T-helper 2 cell treated with Interferon-gamma antibody and Interleukin-4, amounts not matched to agents 100 ng/mL and 5 ng/mL, for 36 hours (primary cell): Measurements from ENCODE around the gene IFNA1. TPM values are rescaled to one million over a fixed set of nuclear protein-coding genes. Genes with fewer than 3 reads are reported as not detected.
"Not testable (repeated sequence)": the region's sequence is repeated elsewhere in the genome, so short reads cannot be mapped to it uniquely, and the experiment has no call there.

Experiments used
- intact Hi-C: fragments of 100-400 bp; cut with micrococcal nuclease; formaldehyde crosslinking; loops from one replicate; pipeline ENCODE4 v1.15.1; 2023
- total RNA-seq: library from RNA; stranded (reverse); gene quantifications from 2 replicates; pipeline ENCODE4 v1.2.3, GENCODE V29; 2022

Gene IFNA1
- total RNA-seq, 1 donor from 2014 or later: not detected

DNA sequence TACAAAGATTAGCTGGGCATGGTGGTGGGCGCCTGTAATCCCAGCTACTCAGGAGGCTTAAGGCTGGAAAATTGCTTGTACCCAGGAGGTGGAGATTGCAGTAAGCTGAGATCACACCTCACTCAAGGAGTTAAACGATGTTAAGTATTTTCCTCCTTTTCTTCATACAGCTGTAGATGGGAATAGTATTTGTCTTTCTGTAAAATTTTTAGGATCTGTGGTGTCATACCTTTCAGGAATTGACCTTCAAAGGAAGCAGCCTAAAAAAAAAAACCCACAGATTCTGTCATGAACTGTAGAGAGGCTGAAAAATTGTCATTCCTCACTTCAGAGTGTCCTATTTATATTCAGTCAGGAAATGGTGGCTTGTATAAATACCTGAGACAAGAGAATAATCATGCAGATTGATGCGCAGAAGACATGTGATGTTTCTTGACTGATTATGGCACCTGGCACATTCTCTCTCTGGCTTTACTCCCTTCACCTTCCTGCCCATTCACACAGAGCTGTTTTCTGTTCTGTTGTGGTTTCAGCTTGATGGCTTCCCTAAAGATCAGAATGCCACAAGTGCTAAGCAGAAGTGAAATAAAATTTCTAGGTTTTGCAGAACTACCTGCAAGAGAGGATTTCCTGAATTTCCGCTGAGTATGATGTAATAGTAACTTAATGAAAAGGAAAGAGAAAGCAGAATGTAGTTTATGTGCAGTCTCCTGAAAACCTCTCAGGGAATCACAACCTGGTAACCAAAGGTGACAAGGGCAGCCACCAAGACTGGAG is 3.8 kb downstream of the IFNA1 start:
- intact Hi-C loops: no loop called here

DNA sequence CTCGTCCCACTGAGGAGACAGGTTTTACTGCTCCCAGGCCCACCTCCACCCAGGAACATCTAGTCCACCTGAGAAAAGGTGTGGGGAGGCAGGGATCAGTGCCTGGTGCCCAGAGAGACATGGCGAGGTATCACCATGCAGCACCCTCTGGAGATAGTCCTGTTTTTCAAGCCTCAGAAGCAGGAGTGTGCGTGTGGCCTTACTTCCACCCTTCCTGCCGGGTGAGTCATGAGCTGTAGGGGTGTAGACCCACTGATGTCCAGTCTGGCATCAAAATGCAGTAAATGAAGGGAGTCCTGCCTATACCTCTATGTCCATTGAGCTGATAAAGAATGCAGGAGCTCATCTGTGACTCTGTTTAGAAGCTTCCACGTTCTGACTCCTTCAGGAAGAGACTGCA is 9.1 kb downstream of the IFNA1 start:
- intact Hi-C loops: not testable (repeated sequence)

DNA sequence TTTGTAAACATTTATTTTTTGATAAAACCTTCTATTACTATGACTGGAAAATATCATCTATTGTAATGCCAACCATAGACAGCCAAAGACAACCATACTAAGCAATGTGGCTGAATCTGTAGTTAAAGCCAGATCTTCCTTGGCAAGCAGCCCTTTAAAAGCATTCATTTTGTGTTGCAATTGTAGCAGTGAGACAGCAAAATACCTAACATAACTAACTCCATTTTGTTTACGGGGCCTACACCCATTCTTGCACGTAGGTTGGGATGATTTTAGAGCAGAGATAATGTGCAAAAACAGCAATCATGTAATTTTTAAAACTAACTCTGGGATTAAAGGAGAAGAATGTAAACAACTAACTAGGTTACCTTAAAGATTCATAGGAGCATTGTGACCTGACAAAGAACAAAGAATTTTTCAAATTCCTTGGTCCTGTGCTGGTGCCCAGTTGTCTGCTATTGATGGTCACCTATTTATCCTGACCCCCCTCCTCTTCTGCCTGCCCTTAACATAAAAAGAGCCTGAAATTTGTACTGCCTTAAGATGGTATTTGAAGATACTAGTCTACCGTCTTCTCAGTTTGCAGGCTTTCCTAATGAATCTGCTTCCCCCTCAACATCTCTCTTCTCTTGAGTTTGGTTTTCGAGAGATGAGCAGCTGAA is 10.6 kb downstream of the IFNA1 start:
- intact Hi-C loops: loop anchor here (10.0 kb wide), 1 partner anchor 236 kb away; the partner anchor contains the start of gene IFNA16

DNA sequence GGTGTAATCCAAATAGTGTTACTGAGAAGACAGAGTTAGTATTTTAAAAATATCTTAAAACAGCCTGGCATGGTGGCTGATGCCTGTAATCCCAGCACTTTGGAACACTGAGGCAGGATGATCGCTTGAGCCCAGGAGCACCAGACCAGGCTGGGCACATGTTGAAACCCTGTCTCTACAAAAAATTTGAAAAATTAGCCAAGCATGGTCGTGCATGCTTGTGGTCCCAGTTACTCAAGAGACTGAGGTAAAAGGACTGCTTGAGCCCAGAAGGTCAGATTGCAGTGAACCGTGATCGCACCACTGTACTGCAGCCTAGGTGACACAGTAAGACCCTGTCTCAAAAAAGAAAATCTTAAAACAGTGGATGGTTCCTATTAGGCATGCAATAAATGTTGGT is 12.4 kb downstream of the IFNA1 start:
- intact Hi-C loops: loop anchor here (10.0 kb wide), 1 partner anchor 238 kb away; the partner anchor contains the start of gene IFNA16

DNA sequence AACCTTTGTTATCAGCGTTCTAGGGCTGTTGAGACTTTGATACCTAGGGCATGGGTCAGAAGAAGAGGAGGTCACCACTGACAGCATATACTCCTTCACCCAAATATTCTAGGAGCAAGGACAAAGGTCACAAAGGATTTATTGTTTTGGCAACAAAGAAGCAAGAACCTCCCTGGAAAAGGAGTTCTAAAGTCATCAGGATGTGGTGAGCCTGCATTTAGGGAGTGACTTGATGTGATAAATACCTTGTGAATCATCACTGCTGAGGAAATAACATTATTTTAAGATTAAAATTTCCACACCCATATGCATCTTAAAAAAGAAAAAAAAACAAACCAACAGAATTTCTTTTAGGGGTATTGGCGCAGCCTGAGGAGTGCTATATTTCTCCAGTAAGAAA is 13.9 kb downstream of the IFNA1 start:
- intact Hi-C loops: loop anchor here (10.0 kb wide), 1 partner anchor 239 kb away; the partner anchor contains the start of gene IFNA16

DNA sequence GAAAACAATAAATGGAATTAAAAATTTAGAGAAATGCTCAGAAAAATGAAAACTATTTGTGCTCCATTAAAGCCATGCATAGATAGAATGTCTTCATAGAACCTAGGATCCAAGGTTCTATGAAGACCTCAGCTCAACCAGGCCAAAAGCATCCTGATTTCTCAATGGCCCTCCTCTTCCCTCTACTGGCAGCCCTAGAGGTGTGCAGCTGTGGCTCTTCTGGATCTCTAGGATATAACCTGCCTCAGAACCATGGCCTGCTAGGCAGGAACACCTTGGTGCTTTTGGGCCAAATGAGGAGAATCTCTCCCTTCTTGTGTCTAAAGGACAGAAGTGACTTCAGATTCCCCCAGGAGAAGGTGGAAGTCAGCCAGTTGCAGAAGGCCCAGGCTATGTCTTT is 15.1 kb downstream of the IFNA1 start:
- intact Hi-C loops: loop anchor here (1.0 to 10.0 kb wide), 2 partner anchors 129 to 241 kb away; partner anchors contain the start of gene IFNA16

DNA sequence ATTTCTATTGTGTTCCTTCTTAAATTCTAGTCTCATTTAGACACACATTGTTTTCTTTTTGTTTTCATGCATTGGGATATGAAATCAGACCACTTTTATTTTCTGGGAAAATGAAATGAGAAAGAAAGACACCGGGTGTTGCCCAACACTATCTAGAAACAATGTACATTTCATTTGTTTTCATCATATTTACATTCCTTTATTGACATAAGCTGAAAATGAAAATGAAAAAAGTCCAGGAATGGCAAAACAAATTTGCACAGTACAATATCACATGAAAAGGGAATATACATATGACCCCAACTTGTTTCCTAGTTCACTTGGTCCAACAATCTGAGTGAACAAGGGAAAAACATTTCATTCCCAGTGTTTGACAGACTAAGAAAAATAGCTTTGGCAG is 21.1 kb downstream of the IFNA1 start:
- intact Hi-C loops: no loop called here

DNA sequence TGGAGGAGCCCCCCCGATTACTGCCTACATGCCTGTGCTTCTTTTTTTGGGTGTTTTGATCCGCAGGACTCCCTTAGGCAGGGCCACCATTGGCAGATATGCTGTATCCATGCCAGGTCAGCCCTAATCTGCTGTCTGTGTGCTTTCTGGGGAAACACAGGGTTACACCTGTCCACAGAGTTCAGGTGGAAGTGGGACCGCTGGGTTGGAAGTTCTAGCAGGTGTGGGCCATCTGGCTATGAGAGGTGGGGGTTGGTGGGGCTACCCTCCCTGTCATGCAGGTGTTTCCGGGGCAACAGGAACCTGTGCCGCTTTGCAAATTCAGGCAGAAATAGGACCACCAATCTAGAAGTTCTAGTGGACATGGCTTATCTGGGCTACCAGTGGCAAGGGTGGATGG is 24.9 kb downstream of the IFNA1 start:
- intact Hi-C loops: no loop called here

DNA sequence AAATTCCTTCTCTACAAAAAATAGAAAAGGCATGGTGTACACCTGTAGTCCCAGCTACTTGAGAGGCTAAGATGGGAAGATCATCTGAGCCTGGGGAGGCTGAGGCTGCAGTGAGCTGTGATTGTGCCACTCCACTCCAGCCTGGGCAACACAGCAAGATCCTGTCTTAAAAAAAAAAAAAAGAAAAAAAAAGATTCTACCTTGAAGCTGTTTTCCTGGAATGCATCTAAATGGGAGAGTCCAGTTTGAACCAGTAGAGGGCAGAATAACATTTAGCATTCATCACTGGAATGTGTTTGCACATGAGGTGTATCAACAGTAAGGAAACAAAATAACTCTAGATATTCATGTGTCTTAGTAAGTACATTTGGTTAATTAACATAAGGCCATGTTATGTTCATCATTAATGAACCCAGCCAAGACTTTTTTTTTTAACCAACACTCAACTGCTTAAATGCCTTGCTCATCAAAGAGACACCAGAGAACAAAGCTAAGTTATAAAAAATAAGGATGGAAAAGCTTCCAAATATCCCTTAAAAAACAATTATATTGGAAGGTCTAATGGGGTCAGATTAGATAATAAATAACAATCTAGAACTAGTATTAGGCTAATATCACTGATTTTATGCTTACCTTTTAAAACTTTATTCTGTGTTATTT is 25.8 kb downstream of the IFNA1 start:
- intact Hi-C loops: loop anchor here (1.0 kb wide), 2 partner anchors 243 to 323 kb away; no protein-coding TSS in a partner anchor

DNA sequence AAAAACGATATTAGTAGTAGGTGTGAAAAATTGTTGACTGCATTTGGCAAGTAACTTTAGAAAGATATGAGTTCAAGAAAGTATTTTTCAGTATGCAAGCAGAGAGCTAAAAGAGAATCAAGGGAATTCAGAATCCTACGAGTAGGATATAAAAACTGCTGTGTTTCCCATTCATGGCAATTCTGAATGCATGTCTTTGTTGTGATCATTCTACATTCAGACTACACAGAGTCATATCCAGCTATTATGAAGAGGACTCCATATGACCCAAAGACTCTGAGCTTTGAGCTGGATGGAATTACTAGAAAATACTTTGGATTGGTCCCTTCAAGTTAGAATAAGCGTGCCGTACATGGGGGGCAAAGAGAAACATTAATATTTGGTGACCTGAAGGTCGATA is 29.9 kb downstream of the IFNA1 start:
- intact Hi-C loops: no loop called here

DNA sequence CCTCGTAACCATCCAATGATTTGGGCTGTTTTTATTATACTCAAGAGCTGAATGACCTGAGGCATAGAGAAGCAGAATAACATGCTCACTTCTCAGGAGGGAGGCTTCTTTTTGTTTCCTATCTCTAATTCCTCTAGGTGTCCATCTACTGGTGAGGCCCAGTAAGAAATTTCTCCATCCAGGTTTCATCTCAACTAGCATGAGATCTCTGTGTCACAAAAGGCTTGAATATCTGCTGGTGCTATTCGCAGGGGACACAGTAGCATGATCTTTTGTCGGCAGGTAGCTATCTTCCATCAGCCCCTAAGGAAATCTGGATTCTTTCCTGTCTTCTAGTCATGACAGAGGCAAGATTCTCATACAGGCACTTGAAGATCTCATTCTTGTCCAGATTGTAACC is 33.0 kb downstream of the IFNA1 start:
- intact Hi-C loops: no loop called here

DNA sequence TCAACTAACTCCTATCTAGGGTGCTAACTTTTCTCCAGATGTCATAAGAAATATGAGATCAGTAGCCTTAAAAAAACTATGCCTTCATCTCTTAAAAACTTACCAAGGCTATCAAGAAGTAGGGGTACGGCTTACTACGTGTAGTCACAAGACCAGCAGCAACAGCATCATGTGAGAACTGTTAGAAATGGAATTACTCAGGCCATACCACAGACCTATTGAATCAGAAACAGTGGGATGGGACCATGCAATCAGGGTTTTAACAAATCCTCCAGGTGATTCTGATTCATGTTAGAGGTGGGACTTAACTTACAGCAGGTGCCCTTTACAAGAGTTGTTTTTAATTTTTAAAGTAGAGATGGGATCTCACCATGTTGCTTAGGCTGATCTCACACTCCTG is 37.2 kb downstream of the IFNA1 start:
- intact Hi-C loops: no loop called here

DNA sequence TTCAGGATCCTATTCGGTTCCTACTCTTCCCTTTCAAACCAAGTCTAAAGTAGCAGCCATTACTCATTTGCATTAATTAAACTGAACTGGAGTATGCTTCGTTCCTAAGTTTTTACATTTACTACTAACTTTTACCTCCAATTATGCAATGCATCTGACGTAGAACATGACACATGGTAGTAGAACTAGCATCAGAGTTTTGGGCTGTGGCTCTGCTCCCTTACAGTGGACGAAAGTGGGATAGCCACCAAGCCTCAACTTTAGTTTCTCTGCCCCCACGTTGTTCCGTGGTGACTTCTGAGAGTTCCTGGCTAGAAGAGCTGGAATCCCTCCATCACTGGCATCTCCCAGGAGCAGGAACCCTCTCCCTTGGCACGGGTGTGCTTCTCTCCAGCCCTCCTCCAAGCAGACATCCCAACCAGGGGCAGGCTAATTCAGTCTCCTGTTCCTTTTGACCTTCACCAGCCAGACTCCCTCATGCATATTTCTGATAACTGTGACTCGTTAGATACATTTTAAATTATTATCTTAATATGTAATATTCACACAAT is 39.0 kb downstream of the IFNA1 start:
- intact Hi-C loops: no loop called here

DNA sequence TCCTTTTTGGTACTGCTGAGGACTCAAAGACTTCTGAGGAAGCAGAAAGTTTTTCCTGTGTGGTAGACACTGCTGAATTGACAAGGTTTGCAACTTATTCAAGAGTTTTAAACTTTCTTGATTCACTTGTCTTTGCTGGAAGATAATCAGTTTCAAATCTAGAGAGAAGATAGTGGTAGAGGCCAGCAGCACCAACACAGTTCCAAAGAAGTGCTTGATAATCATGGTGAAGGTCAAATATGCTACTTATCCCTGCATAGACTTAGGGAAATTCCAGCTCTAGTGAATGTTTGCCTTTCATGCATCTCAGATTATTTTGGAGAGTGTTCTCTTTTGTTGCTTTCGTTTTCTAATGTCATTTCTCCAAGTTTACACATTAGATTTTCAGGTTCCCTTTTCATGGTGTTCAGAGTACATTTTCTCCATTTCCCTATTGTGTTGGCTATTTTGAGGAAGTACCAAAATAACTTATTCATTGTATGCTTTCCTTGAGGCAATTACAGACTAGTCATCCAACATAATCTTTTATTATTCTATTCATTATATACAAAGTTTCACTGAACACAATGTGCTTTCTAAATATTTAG is 41.3 kb downstream of the IFNA1 start:
- intact Hi-C loops: no loop called here

DNA sequence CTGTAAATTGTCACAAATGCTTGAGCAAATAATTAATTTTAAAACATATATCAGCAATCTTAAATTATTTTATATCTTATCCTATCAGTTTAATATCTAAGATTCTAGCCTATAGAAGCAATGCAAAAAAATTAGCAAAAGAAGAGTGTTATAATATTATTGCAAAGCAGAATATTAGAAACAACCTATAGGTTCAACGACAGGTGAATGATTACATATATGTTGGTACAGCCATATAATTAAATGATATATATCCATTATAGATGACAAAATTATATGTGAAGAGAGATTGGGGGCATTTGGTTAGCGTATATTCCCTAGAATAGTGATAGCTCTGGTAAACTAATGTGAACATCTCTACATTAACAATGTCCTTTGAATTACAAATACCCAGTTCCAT is 42.0 kb downstream of the IFNA1 start, which contains the start of gene IFNE:
Gene IFNE, minus strand, starts transcription at position 101 of the 400 bp plus-strand sequence. CDS start 619 bp downstream, outside the sequence.
- intact Hi-C loops: no loop called here

Other genes with a start within 250 kb of the IFNA1 start
- not detected in 2 replicates for gene IFNA7, start 238.2 kb upstream of the IFNA1 start, total RNA-seq
- gene IFNA10, start 233.3 kb upstream of the IFNA1 start, total RNA-seq: not detected in 2 replicates
- gene IFNA16, start 223.1 kb upstream of the IFNA1 start, total RNA-seq: not detected in 2 replicates
- not detected in 2 replicates for gene IFNA17, start 212.2 kb upstream of the IFNA1 start, total RNA-seq
- gene IFNA14, start 200.4 kb upstream of the IFNA1 start, total RNA-seq: not detected in 2 replicates
- not detected in 2 replicates for gene IFNA5, start 135.1 kb upstream of the IFNA1 start, total RNA-seq
- 17.1 and 17.2 TPM in 2 replicates for gene KLHL9, start 105.0 kb upstream of the IFNA1 start, total RNA-seq
- not detected in 2 replicates for gene IFNA6, start 89.6 kb upstream of the IFNA1 start, total RNA-seq
- not detected in 2 replicates for gene IFNA13, start 72.4 kb upstream of the IFNA1 start, total RNA-seq
- not detected in 2 replicates for gene IFNA2, start 55.0 kb upstream of the IFNA1 start, total RNA-seq
- gene IFNA8, start 31.3 kb upstream of the IFNA1 start, total RNA-seq: not detected in 2 replicates
- not detected in 2 replicates for gene IFNE, start 41.9 kb downstream of the IFNA1 start, total RNA-seq